DMS53 treated with DMSO at 0.1 percent for 48 hours (cell line): ENCODE measurements around the gene MAMDC2.
A peak's percentile ranks its signal among the peaks of the same experiment; 100 is the strongest.

Experiments
- DNase-seq: peaks from one replicate; lab custom pipeline; 2025; ENCODE audit not compliant: unreplicated experiment; lab: John Stamatoyannopoulos, UW

MAMDC2 gene

GRCh38 chr9:70101265-70101664, 57.6 kb downstream of the MAMDC2 start:
- no peak for DNase-seq

- no peak for DNase-seq
Observed at GRCh38 chr9:70105147-70105546, 61.5 kb downstream of the MAMDC2 start.

- no peak for DNase-seq
Observed at GRCh38 chr9:70106571-70106970, 62.9 kb downstream of the MAMDC2 start.

GRCh38 chr9:70107558-70107957, 63.9 kb downstream of the MAMDC2 start:
- DNase-seq = no peak

- DNase-seq = no peak
Observed at GRCh38 chr9:70108181-70108580, 64.5 kb downstream of the MAMDC2 start.

- peak; percentile 30 for DNase-seq
Observed at GRCh38 chr9:70110194-70111041, 66.8 kb downstream of the MAMDC2 start.

- DNase-seq = peak; percentile 69
Observed at GRCh38 chr9:70111042-70111602, 67.5 kb downstream of the MAMDC2 start.

GRCh38 chr9:70111641-70112236, 68.1 kb downstream of the MAMDC2 start:
- no peak for DNase-seq

- DNase-seq = peak; percentile 35
Observed at GRCh38 chr9:70112981-70113380, 69.3 kb downstream of the MAMDC2 start.

GRCh38 chr9:70113403-70114022, 69.9 kb downstream of the MAMDC2 start:
- DNase-seq = peak; percentile 14

GRCh38 chr9:70114898-70115297, 71.2 kb downstream of the MAMDC2 start:
- no peak for DNase-seq

GRCh38 chr9:70117835-70118319, 74.2 kb downstream of the MAMDC2 start:
- no peak for DNase-seq

GRCh38 chr9:70119786-70120185, 76.1 kb downstream of the MAMDC2 start:
- DNase-seq = no peak

- no peak for DNase-seq
Observed at GRCh38 chr9:70120834-70121510, 77.3 kb downstream of the MAMDC2 start.

- DNase-seq = no peak
Observed at GRCh38 chr9:70121818-70122436, 78.3 kb downstream of the MAMDC2 start.

- no peak for DNase-seq
Observed at GRCh38 chr9:70123695-70124094, 80.0 kb downstream of the MAMDC2 start.

- no peak for DNase-seq
Observed at GRCh38 chr9:70125621-70126263, 82.1 kb downstream of the MAMDC2 start.

GRCh38 chr9:70127036-70127435, 83.4 kb downstream of the MAMDC2 start:
- no peak for DNase-seq

GRCh38 chr9:70127540-70128416, 84.1 kb downstream of the MAMDC2 start:
- no peak for DNase-seq
